ENCODE results near the gene E2F8.

E2F8 gene

GRCh38 chr11:19183646-19184045, 57.1 kb downstream of the E2F8 start:
- DNase-seq = no peak

DNA sequence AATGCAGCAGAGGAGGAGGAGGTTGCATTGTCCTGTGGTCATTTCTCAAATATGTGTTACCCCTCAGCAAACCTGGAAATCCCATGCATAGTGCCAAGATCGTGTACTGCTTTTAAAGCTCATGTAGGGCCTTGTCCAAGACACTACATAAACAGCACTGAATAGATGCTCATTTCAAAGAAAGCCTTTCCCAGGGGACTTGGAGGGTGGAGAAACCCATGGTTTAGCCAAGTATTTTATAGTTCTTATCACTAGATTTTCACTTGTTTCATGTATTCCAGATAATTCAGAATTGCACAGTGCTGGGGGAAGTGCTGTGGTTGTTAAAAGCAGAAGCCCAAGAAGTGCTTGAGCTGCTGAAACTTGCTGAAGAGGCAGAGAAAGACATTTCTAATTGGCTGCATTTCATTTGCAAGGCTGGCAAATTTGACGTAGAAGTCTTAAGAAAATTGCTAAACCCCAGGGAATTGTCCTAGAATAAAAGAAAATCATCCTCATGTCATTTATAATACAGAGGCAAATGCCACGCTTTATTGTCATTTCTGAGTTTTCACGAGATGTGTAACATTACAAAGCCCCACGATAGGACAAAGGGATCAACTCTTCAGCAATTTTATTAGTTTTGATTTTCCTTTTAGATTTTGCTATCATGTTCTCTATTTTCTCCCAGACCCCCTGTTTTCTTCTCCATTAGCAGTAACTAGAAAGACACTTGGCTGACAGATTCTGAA, 59.0 kb downstream of the E2F8 start:
- DNase-seq = no peak

GRCh38 chr11:19176629-19177186, 64.0 kb downstream of the E2F8 start:
- DNase-seq = no peak

Data from activated naive CD4-positive, alpha-beta T cell treated with anti-CD3 and anti-CD28 coated beads, Interleukin-2, amount 50 U/mL, for 16 hours (primary cell).